Eye (tissue), 1 donor: ENCODE measurements around the gene NCOR2.

ENCODE experiments used
- DNase-seq: peaks from one replicate; pipeline ENCODE4 v3.0.0-alpha.2; 2015

NCOR2 gene

DNA sequence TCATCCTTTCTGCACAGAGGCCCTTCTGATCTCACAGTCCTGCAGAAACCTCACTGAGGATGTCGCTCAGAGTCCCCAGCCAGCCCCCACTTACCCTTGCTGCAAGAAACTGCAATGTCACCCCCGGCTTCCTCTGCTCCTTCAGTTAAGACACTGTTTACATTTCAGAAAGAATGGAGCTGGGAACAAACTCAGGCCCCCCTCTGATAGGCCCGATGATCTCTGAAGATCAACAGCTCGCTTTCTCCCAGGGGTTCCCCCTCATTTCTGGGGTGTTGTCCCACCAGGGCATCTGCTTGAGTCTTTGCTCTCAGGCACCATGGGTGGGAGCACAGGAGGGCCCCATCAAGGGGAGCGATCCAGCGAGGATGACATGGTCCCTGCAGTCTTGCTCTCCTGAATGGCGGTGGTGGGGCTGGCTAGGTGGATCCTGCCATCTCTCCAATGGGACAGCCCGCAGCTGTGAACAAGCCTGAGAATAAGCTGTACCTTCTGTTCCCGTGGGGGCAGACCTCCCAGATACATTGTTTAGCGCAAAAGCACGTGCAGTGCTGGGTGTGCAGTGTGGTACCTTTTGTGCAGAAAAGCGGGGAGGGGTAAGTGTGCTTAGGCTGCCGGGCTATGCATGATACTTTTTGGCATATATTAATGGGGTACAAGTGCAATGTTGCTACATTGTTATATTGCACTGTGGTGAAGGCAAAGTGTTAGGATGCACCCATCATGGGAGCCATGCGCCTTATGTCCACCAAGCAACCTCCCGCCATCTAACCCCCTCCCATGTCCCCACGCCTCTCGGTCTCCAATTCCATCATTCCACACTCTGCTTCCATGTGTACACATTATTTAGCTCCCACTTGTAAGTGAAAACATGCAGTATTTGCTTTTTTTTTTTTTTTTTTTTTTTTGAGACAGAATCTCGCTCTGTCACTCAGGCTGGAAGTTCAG lies 6.7 kb upstream of the NCOR2 start:
- DNase-seq = peak; percentile 1

DNA sequence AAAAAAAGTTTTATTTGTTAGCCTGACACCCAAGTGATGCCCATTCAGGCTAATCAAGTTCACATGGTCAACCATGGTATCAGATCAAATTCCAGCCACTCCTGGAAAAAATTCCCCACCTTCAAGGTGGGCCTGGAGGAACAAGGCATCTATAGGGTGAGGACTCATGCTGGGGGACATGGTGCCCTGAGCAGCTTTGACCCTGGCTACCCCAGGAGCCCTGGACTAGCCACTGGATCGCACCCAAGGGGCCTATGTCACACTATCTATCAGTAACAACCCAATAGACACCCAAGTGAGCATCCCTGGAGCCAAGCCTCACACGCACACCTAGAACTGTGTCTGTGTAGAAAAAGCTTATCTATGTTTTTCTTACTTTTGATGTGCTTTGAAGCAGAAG lies 4.1 kb upstream of the NCOR2 start:
- no peak for DNase-seq

DNA sequence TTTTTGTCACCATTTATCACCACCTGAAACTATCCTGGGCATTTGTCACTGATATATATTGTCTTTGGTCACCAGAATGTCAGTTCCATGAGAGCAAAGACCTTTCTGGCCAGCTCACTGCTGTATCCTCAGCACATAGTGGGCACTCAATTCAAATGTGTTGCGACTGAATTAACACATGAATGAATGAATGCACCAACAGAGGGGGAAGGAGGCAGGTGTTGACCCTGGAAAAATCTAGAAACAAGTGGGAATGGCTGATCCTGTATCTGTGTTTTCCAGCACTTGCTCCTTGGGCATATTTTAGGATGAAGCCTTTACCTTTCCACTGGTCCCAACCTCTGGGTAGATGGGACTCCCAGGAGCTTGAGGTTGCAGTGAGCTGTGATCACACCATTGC lies 3.4 kb upstream of the NCOR2 start:
- no peak for DNase-seq

GRCh38 chr12:124569375-124570148 lies 2.1 kb upstream of the NCOR2 start:
- DNase-seq = no peak

- DNase-seq = peak; percentile 89
Measured at GRCh38 chr12:124568431-124569374, 1.3 kb upstream of the NCOR2 start.

- DNase-seq = peak; percentile 96
Measured at GRCh38 chr12:124567673-124568373, 411 bp upstream of the NCOR2 start.

GRCh38 chr12:124566161-124566996 lies 1.0 kb downstream of the NCOR2 start:
- peak; percentile 92 for DNase-seq

DNA sequence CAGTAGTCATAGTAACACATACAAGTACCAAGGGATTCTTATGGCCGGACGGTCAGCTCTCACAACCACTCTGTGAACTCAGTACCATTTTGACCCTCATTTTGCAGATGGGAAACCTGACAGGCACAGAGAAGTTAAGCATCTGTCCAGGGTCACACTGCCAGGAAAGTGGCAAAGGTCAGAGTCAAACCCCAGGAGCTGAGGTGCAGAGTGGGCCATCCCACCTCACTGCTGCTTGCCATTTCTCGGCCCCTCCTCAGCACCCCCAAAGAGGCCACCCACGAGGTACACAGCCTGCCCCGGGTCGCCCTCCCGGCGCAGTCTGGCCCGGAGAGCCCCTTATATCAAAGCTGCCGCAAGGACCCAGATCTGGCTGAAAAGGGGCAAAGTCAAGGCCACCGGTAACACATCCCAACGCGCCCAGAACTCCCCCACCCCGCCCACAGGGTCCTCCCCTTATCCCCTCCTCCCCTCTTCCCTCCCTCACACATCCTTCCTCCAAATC lies 1.7 kb downstream of the NCOR2 start:
- no peak for DNase-seq

- peak; percentile 60 for DNase-seq
Measured at GRCh38 chr12:124564971-124565491, 2.4 kb downstream of the NCOR2 start.

- peak; percentile 62 for DNase-seq
Measured at GRCh38 chr12:124564232-124564958, 3.0 kb downstream of the NCOR2 start.

- no peak for DNase-seq
Measured at GRCh38 chr12:124563809-124564208, 3.6 kb downstream of the NCOR2 start.

- DNase-seq = no peak
Measured at GRCh38 chr12:124563401-124563800, 4.0 kb downstream of the NCOR2 start.

DNA sequence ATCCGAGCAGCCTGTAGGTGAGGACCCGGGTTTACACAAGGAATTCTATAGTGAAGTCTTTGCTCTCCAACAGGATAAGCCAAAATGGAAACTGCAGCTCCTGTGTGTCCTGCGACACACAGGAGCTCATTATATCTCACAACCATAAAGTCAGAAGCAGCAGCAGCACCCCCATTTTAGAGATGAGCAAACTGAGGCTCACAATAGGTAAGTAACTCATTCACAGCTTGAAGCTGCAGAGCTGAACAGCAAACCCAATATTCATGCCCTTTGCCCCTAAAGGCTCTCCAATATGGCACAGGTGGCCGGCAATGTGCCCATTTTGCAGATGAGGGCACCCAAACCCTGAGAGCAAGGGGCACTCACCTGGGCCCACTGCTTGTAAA lies 4.6 kb downstream of the NCOR2 start:
- DNase-seq = no peak

- no peak for DNase-seq
Measured at GRCh38 chr12:124562018-124562795, 5.2 kb downstream of the NCOR2 start.

GRCh38 chr12:124561231-124561630 lies 6.2 kb downstream of the NCOR2 start:
- no peak for DNase-seq

DNA sequence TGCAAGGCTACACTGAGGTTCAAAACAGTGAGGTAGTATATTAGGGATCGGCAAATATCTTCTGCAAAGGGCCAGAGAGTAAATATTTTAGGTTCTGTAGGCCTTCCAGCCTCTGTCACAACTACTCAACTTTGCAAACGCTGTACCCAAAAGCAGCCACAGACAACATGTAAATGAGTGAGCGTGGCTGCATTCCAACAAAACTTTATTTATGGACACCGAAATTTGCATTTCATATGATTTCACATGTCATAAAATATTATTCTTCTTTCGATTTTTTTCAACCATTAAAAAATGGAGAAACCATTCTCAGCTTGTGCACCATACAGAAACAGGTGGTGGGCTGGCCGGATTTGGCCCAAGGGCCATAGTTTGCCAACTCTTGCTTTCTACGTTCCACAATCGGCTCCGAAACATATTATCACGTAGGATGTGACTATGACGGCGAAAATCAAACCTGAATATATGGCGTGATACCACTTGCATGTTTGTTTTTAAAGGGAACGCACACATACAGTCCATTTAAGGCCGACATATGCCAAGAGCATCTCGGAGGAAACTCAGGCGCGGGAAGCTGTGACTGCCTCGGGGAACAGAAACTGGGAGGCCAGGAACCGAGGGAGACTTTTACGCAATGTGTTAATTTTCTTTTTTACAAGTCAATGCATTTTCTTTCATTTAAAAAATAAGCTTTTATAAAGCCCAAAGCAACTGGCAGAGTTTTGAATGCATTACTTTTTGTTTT lies 7.1 kb downstream of the NCOR2 start:
- DNase-seq = no peak

DNA sequence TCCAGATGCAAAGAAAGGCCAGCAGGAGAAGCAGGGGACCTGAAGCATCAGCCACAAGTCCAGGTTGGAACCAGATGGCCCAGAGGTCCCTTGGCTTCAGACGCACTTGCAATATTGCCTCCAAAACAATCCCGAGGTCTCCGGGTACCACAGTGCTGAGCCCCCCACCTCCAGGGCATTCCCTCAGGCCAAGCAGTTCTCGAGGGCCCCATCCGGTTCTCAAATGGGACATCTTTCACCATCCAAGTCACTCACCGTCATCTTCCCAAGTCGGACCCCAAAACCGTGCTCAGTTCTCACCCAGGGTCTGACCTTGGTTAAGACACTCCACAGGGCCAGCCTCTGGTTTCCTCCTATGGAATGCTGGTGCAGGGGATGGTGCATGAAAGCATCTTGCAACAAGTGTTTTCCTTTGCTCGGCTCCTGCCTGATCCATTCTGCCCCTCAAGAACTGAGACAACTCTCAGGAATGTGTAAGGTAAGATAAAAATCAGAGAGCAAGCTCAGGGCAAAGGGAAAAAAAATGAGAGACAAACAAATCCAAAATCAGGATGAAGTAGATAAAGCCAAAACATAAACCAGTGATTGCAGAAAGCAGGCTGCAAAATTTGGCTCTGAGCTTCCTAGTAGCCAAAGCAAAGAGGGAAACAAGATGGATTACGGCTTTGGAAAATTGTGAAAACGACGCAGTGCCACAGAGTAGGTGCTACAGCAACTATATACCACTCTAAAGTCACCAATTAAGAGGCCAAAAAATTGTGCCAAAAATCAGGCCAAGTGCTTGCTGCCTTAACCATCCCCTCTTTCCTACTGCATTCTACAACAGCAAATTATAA lies 8.0 kb downstream of the NCOR2 start:
- DNase-seq = no peak
